T-helper 1 cell treated with Interleukin-12 subunit alpha and Interleukin-12 subunit beta and Interleukin-4 antibody, amounts not matched to agents 30 μg/mL and 1 μg/mL, for 36 hours (primary cell): Measurements from ENCODE around the gene LMBRD2.
"Not testable (repeated sequence)": the region's sequence is repeated elsewhere in the genome, so short reads cannot be mapped to it uniquely, and the experiment has no call there.

Experiments used
- H3K27ac Mint-ChIP-seq: one replicate; pipeline ENCODE4 v1.8.0; 2021; ENCODE audit warnings: mild to moderate bottlenecking, mixed read lengths
- H3K27me3 Mint-ChIP-seq: one replicate; pipeline ENCODE4 v1.8.0; 2021; ENCODE audit warnings: low read depth, mixed read lengths
- H3K36me3 Mint-ChIP-seq: one replicate; pipeline ENCODE4 v1.8.0; 2021; ENCODE audit warnings: low read depth, mixed read lengths
- H3K4me1 Mint-ChIP-seq: one replicate; pipeline ENCODE4 v1.8.0; 2021; ENCODE audit warnings: low read depth, mixed read lengths
- H3K4me3 Mint-ChIP-seq: one replicate; pipeline ENCODE4 v1.8.0; 2021; ENCODE audit warnings: mild to moderate bottlenecking, moderate library complexity, mixed read lengths
- H3K9me3 Mint-ChIP-seq: one replicate; pipeline ENCODE4 v1.8.0; 2021; ENCODE audit warnings: mixed read lengths

Gene LMBRD2

DNA sequence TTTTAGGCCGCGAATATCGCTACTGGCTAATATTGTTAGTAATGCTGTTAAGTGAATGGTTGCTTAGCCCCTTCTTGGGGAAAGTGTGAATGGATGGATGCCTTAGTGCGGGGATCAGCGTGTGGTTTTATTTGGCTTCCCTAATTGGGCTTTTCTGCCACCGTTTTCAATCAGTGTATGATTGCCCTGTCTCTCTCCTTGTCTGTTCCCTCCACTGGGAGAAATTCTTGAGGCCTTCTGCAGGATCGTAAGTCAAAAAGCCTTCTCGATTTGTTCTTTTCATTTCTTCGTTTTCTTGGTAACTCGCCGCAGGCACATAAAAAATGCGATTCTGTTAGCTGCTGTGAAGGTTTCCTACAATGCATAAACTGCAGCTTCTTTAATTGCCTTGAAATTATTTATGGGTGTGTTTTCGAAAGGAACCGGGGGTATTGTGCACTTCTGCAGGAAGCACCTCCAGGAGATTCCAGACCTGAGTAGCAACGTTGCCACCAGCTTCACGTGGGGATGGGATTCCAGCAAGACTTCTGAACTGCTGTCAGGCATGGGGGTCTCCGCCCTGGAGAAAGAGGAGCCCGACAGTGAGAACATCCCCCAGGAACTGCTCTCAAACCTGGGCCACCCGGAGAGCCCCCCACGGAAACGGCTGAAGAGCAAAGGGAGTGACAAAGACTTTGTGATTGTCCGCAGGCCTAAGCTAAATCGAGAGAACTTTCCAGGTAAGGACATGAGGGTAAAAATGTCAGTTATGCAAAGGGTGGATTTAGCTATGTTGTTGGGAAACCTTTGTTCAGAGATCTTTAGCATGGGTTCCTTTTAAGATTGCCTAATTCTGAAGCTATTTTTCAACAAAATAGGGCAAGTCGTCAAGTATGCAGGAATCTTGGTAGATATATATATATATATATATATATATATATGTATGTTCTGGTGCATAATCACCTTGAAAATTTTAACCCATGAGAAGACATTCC lies 924 bp upstream of the LMBRD2 start:
- Mint-ChIP-seq H3K27me3 (no peaks in the 10 kb centered on the region), H3K4me3 (peak overlapping the region; percentile 94), H3K4me1 (peaks cover 37% of the 10 kb centered on the region), H3K9me3 (no peaks in the 10 kb centered on the region), H3K27ac (peak overlapping the region; percentile 92), H3K36me3 (peaks cover 31% of the 10 kb centered on the region)

DNA sequence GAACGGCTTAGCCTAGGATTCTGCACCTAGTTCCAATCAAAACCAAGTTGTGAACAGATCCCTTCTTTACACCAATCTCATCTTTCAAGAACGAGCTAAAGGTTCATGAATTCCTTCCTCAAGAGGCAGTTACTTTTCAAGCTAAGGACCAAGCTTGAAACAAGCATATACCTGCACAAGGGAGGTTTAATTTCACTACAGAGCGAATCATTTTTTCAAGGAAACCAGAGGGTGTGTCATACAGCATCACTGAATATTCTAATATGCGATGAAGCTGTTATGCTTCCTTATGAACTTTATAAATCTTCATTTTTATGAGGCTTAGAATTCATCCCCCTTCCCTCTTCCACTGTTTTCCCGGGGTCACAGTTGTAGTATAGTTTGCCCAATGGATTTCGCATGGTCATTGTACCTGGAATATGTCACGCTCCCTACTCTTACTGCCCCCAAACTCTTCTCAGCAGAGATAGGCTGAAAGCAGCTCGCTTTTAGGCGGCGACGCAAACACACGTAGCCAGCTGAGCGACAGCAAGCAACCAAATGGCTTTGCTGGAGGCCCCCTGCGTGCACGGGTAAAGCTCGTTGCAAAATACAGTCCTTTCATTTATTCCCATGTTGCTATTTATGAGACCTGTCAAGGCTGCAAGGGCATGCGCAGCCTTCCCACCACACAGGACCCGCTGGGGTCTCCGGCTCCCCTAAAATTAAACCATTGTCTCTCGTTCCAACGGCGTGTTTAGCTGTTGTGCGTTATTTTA lies 832 bp downstream of the LMBRD2 start:
- H3K27me3 Mint-ChIP-seq, result no peaks in the 10 kb centered on the region
- no peaks in the 10 kb centered on the region for H3K9me3 Mint-ChIP-seq
- H3K27ac Mint-ChIP-seq, result peak overlapping the region; percentile 92
- H3K4me1 Mint-ChIP-seq, result peaks cover 32% of the 10 kb centered on the region
- H3K4me3 Mint-ChIP-seq, result peak overlapping the region; percentile 94
- peaks cover 21% of the 10 kb centered on the region for H3K36me3 Mint-ChIP-seq

DNA sequence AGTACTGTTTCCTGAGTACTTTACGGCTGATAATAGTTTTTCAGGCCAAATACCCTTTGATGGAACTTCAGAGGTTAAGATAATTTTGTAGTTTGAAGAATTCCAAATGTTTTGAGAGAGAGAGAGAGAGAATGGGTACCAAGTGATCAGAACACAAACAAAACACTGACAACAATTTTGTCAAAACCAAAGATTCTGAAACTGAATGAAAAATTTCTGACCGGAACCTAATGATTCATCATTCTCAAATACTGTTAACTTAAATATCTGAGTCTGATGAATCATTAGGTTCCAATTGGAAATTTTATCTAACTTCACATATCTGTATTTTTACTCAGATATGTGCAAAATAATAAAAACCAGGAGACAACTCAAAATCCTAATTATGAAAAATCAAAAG lies 4.0 kb downstream of the LMBRD2 start:
- peaks cover 15% of the 10 kb centered on the region for H3K4me1 Mint-ChIP-seq
- H3K27me3 Mint-ChIP-seq, result no peaks in the 10 kb centered on the region
- H3K27ac Mint-ChIP-seq, result no peak overlapping the region
- no peak overlapping the region for H3K4me3 Mint-ChIP-seq
- peaks cover 7% of the 10 kb centered on the region for H3K36me3 Mint-ChIP-seq
- no peaks in the 10 kb centered on the region for H3K9me3 Mint-ChIP-seq

DNA sequence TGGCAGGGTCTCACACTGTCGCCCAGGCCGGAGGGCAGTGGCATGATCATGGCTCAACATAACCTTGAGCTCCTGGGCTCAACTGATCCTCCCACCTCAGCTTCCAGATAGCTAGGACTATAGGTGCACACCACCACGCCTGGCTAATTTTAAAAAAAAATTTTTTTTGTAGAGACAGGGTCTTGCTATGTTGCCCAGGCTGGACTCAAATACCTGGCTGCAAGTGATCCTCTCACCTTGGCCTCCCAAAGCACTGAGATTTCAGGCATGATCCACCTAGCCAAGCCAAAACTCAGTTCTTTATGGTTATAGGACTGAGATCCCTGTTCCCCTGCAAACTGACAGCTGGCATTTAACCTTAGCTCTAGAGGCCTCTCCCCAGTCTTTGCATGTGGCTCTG lies 5.3 kb downstream of the LMBRD2 start:
- H3K9me3 Mint-ChIP-seq, result no peaks in the 10 kb centered on the region
- H3K4me3 Mint-ChIP-seq, result no peak overlapping the region
- H3K27me3 Mint-ChIP-seq, result no peaks in the 10 kb centered on the region
- H3K4me1 Mint-ChIP-seq, result peaks cover 13% of the 10 kb centered on the region
- H3K36me3 Mint-ChIP-seq, result peaks cover 6% of the 10 kb centered on the region
- H3K27ac Mint-ChIP-seq, result no peak overlapping the region

DNA sequence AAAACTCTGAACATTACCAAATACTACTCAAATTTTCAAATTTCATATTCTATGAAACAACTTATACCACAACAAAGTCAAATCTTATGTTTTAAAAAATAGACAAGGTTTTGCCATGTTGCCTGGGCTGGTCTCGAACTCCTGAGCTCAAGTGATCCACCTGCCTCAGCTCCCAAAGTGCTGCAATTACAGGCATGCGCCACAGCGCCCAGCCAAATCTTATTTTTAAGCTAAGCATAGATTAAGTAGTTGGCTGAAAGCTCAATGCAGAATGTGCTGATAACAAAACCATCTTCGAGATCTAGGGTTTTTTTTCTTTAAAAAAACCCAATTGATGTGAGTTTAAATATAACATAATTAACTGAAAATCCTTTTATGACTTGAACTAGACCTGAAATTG lies 6.4 kb downstream of the LMBRD2 start:
- no peaks in the 10 kb centered on the region for H3K27me3 Mint-ChIP-seq
- peaks cover 7% of the 10 kb centered on the region for H3K4me1 Mint-ChIP-seq
- peaks cover 13% of the 10 kb centered on the region for H3K36me3 Mint-ChIP-seq
- peaks cover 4% of the 10 kb centered on the region for H3K9me3 Mint-ChIP-seq
- no peak overlapping the region for H3K27ac Mint-ChIP-seq
- no peak overlapping the region for H3K4me3 Mint-ChIP-seq

DNA sequence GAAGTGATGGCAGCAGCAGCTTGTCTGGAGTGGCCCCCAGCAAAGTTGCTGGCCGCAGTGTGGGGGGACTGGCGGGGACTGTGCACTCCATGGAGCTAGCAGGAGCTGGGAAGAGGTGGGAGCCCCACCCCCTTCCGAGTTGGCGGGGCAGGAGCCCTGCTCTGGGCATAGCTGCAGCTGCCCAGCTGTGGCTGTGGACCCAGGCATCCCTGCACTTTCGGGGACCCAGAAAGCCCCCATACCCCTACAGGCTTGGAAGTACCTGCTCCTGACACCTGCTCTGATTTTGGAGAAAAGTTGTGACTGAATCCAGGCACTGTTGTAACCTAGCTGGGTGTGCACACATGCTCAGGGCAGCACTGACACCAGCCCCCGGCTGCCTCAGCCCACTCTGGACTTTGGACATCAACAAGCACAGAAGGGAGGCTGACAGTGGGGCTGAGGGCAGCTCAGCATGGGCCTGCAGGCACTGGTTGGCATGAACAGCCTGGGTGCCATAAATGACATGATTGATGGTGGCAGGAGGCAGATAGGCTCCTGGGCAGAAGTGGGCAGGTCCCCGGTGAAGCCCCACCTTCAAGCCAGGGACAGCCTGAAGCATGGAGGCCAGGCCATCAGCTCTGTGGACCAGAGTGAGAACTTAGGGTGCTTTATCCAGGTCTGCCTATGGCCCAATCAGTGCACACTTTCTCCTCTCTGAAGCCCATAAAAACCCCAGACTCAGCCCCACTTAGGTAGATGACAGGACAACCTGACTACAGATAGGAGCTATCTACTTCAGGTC lies 12.6 kb downstream of the LMBRD2 start:
- H3K9me3 Mint-ChIP-seq, result peaks cover 8% of the 10 kb centered on the region
- no peaks in the 10 kb centered on the region for H3K27me3 Mint-ChIP-seq
- H3K4me1 Mint-ChIP-seq, result no peaks in the 10 kb centered on the region
- H3K27ac Mint-ChIP-seq, result no peak overlapping the region
- no peak overlapping the region for H3K4me3 Mint-ChIP-seq
- H3K36me3 Mint-ChIP-seq, result peaks cover 27% of the 10 kb centered on the region

DNA sequence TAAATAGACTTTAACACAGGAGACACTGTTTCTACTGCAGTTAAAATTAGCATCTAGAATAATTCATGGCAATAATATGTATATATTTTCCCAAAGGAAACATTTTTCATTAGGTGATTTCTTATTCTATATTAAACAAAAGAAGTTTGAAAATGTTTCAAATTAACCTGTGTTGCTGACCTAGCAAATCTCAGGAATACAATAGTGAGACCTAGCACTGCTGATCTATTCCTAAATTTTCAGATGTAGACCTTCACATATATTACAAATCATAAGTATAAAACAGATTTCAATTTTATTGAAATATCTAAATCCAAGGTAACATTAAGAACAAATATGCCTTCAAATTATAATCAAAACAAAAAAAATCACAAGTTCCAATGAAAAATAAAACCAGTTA lies 15.1 kb downstream of the LMBRD2 start:
- Mint-ChIP-seq H3K27ac (no peak overlapping the region), H3K36me3 (peaks cover 37% of the 10 kb centered on the region), H3K9me3 (peaks cover 8% of the 10 kb centered on the region), H3K4me3 (no peak overlapping the region), H3K27me3 (no peaks in the 10 kb centered on the region), H3K4me1 (peaks cover under 1% of the 10 kb centered on the region)

DNA sequence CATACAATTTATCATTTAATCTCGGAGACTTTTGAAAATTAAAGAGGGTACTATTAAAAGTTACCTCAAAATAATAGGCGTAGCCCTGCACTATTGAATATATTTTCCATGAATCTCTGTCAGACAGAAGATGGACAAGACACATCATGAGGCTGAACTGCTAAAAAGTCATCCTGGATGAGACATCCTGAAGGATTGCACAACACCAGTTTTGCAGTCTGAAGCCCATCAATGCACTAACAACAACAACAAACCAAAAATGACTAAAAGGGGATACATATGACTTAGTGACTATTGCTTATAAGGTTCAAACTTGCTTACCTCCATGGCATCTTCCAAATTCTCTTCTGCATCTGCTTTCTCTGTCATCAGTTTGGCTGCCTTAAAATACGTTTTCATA lies 15.7 kb downstream of the LMBRD2 start:
- peaks cover 8% of the 10 kb centered on the region for H3K9me3 Mint-ChIP-seq
- H3K4me3 Mint-ChIP-seq, result no peak overlapping the region
- peaks cover 1% of the 10 kb centered on the region for H3K4me1 Mint-ChIP-seq
- H3K27ac Mint-ChIP-seq, result no peak overlapping the region
- no peaks in the 10 kb centered on the region for H3K27me3 Mint-ChIP-seq
- H3K36me3 Mint-ChIP-seq, result peaks cover 40% of the 10 kb centered on the region

DNA sequence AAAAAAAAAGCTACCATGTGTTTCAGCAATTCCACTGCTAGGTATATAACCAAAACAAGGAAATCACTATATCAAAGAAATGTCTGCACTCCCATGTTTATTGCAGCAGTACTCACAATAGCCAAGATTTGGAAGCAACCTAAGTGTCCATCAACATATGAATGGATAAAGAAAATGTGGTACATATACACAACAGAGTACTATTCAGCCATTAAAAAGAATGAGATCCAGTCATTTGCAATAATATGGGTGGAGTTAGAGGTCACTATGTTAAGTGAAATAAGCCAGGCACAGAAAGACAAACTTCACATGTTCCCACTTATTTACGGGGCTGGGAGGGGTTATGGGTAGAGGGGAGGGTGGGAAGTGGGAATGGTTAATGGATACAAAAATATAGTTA lies 18.7 kb downstream of the LMBRD2 start:
- H3K27ac Mint-ChIP-seq, H3K27me3 Mint-ChIP-seq, H3K4me1 Mint-ChIP-seq, H3K4me3 Mint-ChIP-seq: not testable (repeated sequence)
- Mint-ChIP-seq H3K36me3 (peaks cover 44% of the 10 kb centered on the region), H3K9me3 (peaks cover 25% of the 10 kb centered on the region)

DNA sequence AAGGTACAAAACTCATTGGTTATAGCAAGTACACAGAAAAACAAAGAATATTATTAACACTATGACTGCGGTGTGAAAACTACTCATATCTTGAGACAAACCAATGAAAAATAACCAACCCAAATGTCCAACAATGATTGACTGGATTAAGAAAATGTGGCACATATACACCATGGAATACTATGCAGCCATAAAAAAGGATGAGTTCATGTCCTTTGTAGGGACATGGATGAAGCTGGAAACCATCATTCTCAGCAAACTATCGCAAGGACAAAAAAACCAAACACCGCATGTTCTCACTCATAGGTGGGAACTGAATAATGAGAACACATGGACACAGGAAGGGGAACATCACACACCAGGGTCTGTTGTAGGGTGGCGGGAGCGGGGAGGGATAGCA lies 22.0 kb downstream of the LMBRD2 start:
- Mint-ChIP-seq H3K36me3 (peaks cover 44% of the 10 kb centered on the region), H3K9me3 (peaks cover 28% of the 10 kb centered on the region)
- not testable (repeated sequence) for H3K27ac Mint-ChIP-seq, H3K4me3 Mint-ChIP-seq, H3K4me1 Mint-ChIP-seq, H3K27me3 Mint-ChIP-seq

DNA sequence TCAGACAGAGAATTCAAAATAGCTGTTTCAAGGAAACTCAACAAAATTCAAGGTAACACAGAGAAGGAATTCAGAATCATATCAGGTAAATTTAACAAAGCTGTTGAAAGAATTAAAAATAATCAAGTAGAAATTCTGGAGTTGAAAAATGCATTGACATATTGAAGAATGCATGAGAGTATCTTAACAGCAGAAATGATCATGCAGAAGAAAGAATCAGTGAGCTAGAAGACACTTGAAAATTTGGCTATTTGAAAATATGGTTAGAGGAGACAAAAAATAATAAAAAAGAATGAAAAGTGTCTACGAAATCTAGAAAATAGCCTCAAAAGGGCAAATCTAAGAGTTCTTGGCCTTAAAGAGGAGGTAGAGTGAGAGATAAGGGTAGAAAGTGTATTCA lies 22.9 kb downstream of the LMBRD2 start:
- peaks cover 42% of the 10 kb centered on the region for H3K36me3 Mint-ChIP-seq
- H3K4me1 Mint-ChIP-seq, result peaks cover 4% of the 10 kb centered on the region
- H3K27ac Mint-ChIP-seq, result no peak overlapping the region
- H3K27me3 Mint-ChIP-seq, result no peaks in the 10 kb centered on the region
- H3K9me3 Mint-ChIP-seq, result peaks cover 28% of the 10 kb centered on the region
- no peak overlapping the region for H3K4me3 Mint-ChIP-seq

DNA sequence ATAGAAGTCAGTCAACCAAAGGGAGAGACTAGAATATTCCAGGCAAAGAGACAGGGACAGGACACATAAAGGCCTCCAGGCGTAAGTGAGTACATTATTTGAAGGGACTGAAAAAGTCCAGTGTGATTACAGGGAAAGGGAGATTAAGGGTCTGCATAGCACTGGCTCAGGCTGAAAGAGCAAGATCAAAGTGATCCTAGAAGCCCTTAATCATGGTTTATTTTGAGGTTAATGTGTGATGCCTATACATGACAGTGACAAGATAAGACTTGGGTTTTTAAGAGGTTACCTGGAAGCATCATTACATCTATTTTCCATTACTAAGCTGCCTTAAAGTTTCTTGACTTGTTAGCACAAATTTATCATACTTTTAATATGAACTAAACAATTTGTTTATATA lies 25.8 kb downstream of the LMBRD2 start:
- Mint-ChIP-seq H3K27me3 (no peaks in the 10 kb centered on the region), H3K27ac (no peak overlapping the region), H3K4me1 (peaks cover 2% of the 10 kb centered on the region), H3K36me3 (peaks cover 32% of the 10 kb centered on the region), H3K4me3 (no peak overlapping the region), H3K9me3 (peaks cover 27% of the 10 kb centered on the region)

DNA sequence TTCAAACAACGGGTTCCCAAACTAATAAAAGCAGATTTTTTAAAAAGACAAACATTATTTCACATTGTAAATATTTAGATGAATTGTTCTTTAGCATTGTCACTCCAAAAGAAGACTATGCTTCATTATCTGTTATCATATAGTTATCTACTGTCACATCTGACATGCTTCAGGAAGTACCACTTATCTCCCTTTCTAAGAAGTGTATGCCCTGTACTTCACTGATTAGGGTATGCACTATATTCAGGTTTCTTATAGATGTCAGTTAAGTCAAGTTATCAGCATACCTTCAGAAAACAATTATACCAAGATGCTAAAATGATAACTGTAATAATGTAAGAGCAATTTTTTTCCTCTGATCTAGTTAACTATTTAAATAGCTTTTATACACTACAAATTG lies 40.4 kb downstream of the LMBRD2 start:
- Mint-ChIP-seq H3K36me3 (peaks cover 21% of the 10 kb centered on the region), H3K4me3 (no peak overlapping the region), H3K4me1 (no peaks in the 10 kb centered on the region), H3K27me3 (no peaks in the 10 kb centered on the region), H3K9me3 (no peaks in the 10 kb centered on the region), H3K27ac (no peak overlapping the region)

DNA sequence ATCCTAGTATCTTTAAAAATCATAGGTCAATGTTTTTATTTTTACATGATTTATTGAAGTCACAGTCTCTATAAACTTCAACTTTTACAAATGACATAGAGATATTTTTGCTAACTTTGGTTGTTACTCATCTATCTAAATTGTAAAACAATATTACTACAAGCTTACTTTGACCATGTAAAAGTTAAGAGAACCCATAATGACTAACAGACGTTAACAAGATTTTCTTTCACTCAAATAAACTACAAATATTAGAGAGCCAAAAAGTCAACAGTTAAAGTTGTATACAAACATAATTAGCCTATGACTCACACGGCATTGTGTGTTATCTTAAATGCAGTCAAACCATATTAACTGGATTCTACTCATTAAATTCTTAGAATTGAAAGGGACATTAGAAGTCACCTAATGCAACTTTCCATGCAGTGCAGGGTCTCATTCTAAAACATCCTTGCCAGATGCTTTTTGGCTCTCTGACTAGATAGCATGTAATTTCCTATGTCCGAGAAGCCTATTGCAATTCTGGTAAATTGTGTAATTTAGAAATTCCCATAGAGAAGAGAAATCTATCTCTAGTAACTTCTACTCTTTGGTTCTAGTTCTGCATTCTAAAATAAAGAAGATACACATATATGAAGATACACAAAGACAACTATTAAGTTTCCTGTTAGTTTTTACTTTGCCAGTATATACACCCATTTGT lies 42.8 kb downstream of the LMBRD2 start:
- Mint-ChIP-seq H3K27me3 (no peaks in the 10 kb centered on the region), H3K36me3 (peaks cover 31% of the 10 kb centered on the region)

More for the DNA sequence above, 42.8 kb downstream of the LMBRD2 start:
- Mint-ChIP-seq H3K9me3 (no peaks in the 10 kb centered on the region), H3K27ac (no peak overlapping the region), H3K4me1 (no peaks in the 10 kb centered on the region), H3K4me3 (no peak overlapping the region)
